Fibroblast of lung (primary cell): ENCODE data around the gene DUSP9. TPM values are rescaled to one million over a fixed set of nuclear protein-coding genes. Genes with fewer than 3 reads are reported as not detected.

Source experiments
- DNase-seq, 2 donors: peaks; one replicate each; pipeline versions ENCODE4 v3.0.0 to v3.0.0-alpha.2; 2010; ENCODE audit warnings: low read depth in 2 of 2
- H2AFZ ChIP-seq: 2 replicates; pipeline ENCODE4 v1.5.1; 2012; ENCODE audit warnings: low read length, control low read depth, inconsistent platforms
- H3K27ac ChIP-seq: 2 replicates; pipeline ENCODE4 v1.5.1; 2011; ENCODE audit warnings: low read length, control low read depth; ENCODE audit not compliant: insufficient read depth
- H3K27me3 ChIP-seq: 2 replicates; pipeline ENCODE4 v1.5.1; 2011; ENCODE audit warnings: mild to moderate bottlenecking, low read length; ENCODE audit not compliant: control insufficient read depth, insufficient read depth
- H3K36me3 ChIP-seq: 2 replicates; pipeline ENCODE4 v1.5.1; 2011; ENCODE audit warnings: low read length; ENCODE audit not compliant: control insufficient read depth, insufficient read depth
- H3K4me1 ChIP-seq: 2 replicates; pipeline ENCODE4 v1.5.1; 2011; ENCODE audit warnings: low read length; ENCODE audit not compliant: control insufficient read depth, insufficient read depth; ENCODE audit errors: extremely low read depth
- H3K4me2 ChIP-seq: 2 replicates; pipeline ENCODE4 v1.5.1; 2011; ENCODE audit warnings: low read length, control low read depth; ENCODE audit not compliant: insufficient read depth; ENCODE audit errors: extremely low read depth
- H3K4me3 ChIP-seq, 4 experiments: fragments of 200-600 bp in 1 of 4; sonication (generic) in 1 of 4; replicated peaks in 1 of 4; 2 replicates each; pipeline ENCODE4 v1.5.1; 2011 to 2016; ENCODE audit warnings: low read length in 4 of 4, low read depth in 3 of 4, mild to moderate bottlenecking in 3 of 4, control low read depth in 2 of 4, inconsistent platforms in 1 of 4, mixed read lengths in 1 of 4; ENCODE audit not compliant: insufficient read depth in 1 of 4; ENCODE audit errors: control extremely low read depth in 1 of 4
- H3K79me2 ChIP-seq: 2 replicates; pipeline ENCODE4 v1.5.1; 2012; ENCODE audit warnings: mild to moderate bottlenecking, low read length, inconsistent platforms; ENCODE audit not compliant: control insufficient read depth, insufficient read depth
- H3K9ac ChIP-seq: 2 replicates; pipeline ENCODE4 v1.5.1; 2011; ENCODE audit warnings: mild to moderate bottlenecking, low read length, control low read depth; ENCODE audit not compliant: insufficient read depth
- H3K9me3 ChIP-seq: 2 replicates; pipeline ENCODE4 v1.5.1; 2012; ENCODE audit warnings: low read depth, low read length; ENCODE audit not compliant: control insufficient read depth, insufficient read depth
- H4K20me1 ChIP-seq: 2 replicates; pipeline ENCODE4 v1.5.1; 2011; ENCODE audit warnings: low read length; ENCODE audit not compliant: control insufficient read depth, insufficient read depth; ENCODE audit errors: extremely low read depth
- EZH2 ChIP-seq: IDR thresholded peaks from 2 replicates; pipeline ENCODE4 v1.5.1; 2012; ENCODE audit warnings: low read length, control low read depth, mild to moderate bottlenecking; ENCODE audit errors: missing control alignments
- polyA plus RNA-seq, 2 donors: library from polyadenylated mRNA; depleted of rRNA in 1 of 2; stranded (reverse) in 1 of 2; unstranded in 1 of 2; fragments of >200 nt; gene quantifications; 2 replicates each; pipeline ENCODE4 v1.2.1, GENCODE V29; 2011 to 2012; ENCODE audit warnings: missing spikeins in 1 of 2
- total RNA-seq: library from RNA; depleted of rRNA; stranded (reverse); fragments of >200 nt; gene quantifications from 2 replicates; pipeline ENCODE4 v1.2.1, GENCODE V29; 2014
- TF ChIP-seq, protein P1 (sequence below), 2 donors: IDR thresholded peaks in 1 of 2; conservative IDR thresholded peaks in 1 of 2; 1 replicate in 1 of 2; 2 replicates in 1 of 2; pipeline ENCODE4 v1.5.1; 2011 to 2012; ENCODE audit warnings: low read length in 2 of 2, control low read depth in 1 of 2, inconsistent platforms in 1 of 2, low read depth in 1 of 2, mild to moderate bottlenecking in 1 of 2

DUSP9 gene
- total and polyA plus RNA-seq, 2 donors (not counting 1 experiment from before 2014, with no cell fraction given): not detected

DNA sequence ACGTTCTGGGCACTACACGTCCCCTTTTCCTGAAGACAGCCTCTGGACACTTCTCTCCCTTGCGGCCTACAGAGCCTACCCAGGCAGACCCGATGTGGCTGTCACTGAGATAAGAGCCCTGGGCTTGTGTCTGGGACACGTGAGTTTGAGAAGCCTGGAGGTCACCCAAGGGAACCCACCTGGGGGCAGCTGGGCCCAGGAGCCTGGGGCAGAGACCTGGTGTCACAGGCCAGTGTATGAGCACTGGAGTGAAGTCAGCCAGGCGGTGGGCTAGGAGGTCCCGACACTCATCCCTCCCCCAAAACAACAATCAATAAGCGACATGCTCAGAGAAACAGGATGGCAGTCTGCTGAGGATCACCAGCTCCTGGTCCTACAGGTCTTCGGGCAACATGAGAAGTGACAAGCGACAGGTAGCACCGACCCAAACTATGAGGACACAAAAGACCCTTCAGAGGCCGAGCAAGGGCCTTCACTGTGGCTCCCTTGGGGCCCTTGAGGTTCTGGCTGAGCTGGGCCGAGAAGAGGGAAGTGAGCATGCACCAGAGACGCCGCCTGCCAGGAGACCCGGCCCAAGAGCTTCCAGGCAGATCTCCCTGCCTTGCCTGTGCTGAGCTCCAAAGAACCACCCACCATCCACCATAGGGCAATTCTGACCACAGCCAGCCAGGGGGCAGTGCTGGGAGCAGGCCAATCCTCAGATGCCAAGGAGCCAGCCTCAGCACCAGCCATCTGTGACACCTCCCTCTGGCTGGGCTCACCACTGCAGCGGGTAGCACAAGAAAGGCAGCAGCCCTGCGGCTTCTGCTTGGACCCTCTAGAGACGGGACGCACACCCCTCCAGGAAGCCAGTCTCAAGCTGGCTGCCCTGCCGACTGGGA, 11.0 kb upstream of the DUSP9 start:
- Histone ChIP-seq H3K4me1 (no peaks in the 10 kb centered on the region), H3K4me2 (no peak overlapping the region), H3K9me3 (no peaks in the 10 kb centered on the region), H3K27me3 (peaks cover 2% of the 10 kb centered on the region), H3K36me3 (no peaks in the 10 kb centered on the region), H2AFZ (no peak overlapping the region), H4K20me1 (no peaks in the 10 kb centered on the region), H3K4me3 (no peak overlapping the region), H3K79me2 (no peaks in the 10 kb centered on the region), H3K9ac (no peak overlapping the region), H3K27ac (no peak overlapping the region)
- TF ChIP-seq, protein P1, sequence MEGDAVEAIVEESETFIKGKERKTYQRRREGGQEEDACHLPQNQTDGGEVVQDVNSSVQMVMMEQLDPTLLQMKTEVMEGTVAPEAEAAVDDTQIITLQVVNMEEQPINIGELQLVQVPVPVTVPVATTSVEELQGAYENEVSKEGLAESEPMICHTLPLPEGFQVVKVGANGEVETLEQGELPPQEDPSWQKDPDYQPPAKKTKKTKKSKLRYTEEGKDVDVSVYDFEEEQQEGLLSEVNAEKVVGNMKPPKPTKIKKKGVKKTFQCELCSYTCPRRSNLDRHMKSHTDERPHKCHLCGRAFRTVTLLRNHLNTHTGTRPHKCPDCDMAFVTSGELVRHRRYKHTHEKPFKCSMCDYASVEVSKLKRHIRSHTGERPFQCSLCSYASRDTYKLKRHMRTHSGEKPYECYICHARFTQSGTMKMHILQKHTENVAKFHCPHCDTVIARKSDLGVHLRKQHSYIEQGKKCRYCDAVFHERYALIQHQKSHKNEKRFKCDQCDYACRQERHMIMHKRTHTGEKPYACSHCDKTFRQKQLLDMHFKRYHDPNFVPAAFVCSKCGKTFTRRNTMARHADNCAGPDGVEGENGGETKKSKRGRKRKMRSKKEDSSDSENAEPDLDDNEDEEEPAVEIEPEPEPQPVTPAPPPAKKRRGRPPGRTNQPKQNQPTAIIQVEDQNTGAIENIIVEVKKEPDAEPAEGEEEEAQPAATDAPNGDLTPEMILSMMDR (conservative IDR thresholded peaks at IDR 0.05 in 1 of 2, IDR thresholded peaks at IDR 0.05 in 1 of 2; ENCODE audit: low read depth in 1 of 2, low read length in 2 of 2): peak in 1 of 2 donors; percentile 35
- TF ChIP-seq EZH2: no peak
- DNase-seq: no peak

DNA sequence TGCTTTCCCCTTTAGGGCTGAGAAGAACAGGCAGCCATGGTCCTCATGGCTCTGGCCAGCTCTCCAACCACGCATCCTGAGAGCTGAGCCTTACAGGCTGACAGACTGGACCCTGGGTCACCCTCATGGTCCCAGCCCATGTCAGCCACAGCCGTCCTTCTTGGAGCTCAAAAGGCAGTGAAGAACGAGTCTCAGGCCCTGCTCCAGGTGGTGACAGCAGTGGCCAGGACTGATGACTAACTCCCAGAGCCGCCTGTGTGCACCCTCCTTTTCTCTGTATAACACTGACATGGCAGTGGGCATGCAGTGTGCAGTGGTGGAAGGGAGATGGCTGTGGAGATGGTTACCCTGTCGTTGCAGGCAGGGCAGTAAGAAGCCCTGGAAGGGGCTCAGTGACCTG, 10.3 kb upstream of the DUSP9 start:
- DNase-seq: no peak
- Histone ChIP-seq H4K20me1 (no peaks in the 10 kb centered on the region), H3K9ac (no peak overlapping the region), H3K9me3 (no peaks in the 10 kb centered on the region), H3K27ac (no peak overlapping the region), H3K4me3 (no peak overlapping the region), H3K27me3 (peaks cover 5% of the 10 kb centered on the region), H3K4me2 (no peak overlapping the region), H3K36me3 (no peaks in the 10 kb centered on the region), H3K79me2 (no peaks in the 10 kb centered on the region), H2AFZ (no peak overlapping the region), H3K4me1 (no peaks in the 10 kb centered on the region)
- TF ChIP-seq, protein P1 (conservative IDR thresholded peaks at IDR 0.05 in 1 of 2, IDR thresholded peaks at IDR 0.05 in 1 of 2; ENCODE audit: low read depth in 1 of 2, low read length in 2 of 2): no peak
- no peak for TF ChIP-seq EZH2

DNA sequence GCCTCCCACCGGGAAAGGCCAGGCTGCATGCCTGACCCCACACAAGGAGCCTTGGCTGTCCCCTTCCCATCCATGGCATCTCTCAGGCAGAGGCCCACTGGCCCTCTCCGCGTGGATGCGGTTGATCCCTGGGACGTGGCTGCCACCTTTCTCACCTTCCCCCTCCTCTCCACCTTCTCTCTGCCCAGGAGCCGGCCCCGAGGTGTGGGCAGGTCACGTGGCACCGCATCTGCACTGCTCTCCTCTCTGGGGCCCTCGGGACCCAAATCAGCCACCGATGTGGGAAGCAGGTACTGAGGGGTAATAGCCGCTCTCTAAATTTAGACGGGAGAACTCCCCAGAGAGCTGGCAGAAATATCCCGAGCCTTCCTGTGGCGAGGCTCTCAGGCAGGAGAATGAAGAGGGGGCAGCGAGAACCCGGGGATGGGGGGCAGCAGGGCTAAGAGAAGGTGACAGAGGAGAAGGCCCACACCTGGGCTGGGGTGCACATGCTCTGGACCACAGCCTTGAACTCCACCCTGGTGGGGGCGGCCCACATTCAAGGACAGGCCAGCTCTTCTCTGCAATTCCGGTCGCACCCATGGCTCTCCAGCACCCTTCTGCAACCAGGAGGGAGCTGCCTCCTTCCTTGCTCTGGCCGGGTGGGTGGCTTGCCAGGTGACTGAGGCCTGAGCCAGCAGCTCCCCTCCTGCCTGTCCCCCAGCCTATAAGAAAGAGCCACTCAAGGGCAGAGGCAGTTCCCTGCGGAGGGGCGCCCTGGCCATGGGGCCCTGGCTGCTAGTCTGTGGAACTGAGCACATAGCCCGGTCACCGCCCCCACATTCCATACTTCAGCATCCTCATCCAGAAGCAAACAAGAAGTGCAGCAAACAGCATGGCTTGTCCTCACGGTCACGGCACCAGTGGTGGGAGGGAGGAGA, 9.6 kb upstream of the DUSP9 start:
- TF ChIP-seq EZH2: no peak
- TF ChIP-seq, protein P1 (conservative IDR thresholded peaks at IDR 0.05 in 1 of 2, IDR thresholded peaks at IDR 0.05 in 1 of 2; ENCODE audit: low read depth in 1 of 2, low read length in 2 of 2): no peak
- DNase-seq: no peak
- Histone ChIP-seq H3K9me3 (no peaks in the 10 kb centered on the region), H3K4me2 (no peak overlapping the region), H3K4me3 (no peak overlapping the region), H2AFZ (no peak overlapping the region), H3K27me3 (peaks cover 7% of the 10 kb centered on the region), H3K9ac (no peak overlapping the region), H3K36me3 (no peaks in the 10 kb centered on the region), H3K27ac (no peak overlapping the region), H3K4me1 (no peaks in the 10 kb centered on the region), H4K20me1 (no peaks in the 10 kb centered on the region), H3K79me2 (no peaks in the 10 kb centered on the region)
